H1 (cell line): ENCODE measurements around the gene ARSB. TPM values are rescaled to one million over a fixed set of nuclear protein-coding genes. Genes with fewer than 3 reads are reported as not detected.

Experiments used
- CTCF ChIA-PET: fragments of 300-600 bp; sonication (Branson Sonifier 250); formaldehyde crosslinking; loops from one replicate; lab custom pipeline; 2021; ENCODE audit not compliant: partially characterized antibody; lab: Charles Lee
- POLR2A ChIA-PET: fragments of 300-600 bp; sonication (Branson Sonifier 250); formaldehyde crosslinking; loops from one replicate; lab custom pipeline; 2021; ENCODE audit warnings: inconsistent platforms; ENCODE audit not compliant: partially characterized antibody; lab: Charles Lee
- DNase-seq, 2 experiments: peaks; one replicate each; pipeline versions ENCODE4 v3.0.0 to v3.0.0-alpha.2; 2010 to 2022; ENCODE audit warnings: low spot score in 2 of 2, low read depth in 1 of 2, mixed read lengths in 1 of 2
- FAIRE-seq: peaks from 2 replicates; lab custom pipeline; 2011; peaks lifted over from hg19 to GRCh38; lab: Jason Lieb, UNC
- H2AFZ ChIP-seq: 2 replicates; pipeline ENCODE4 v1.8.1; 2012; ENCODE audit warnings: low read length, inconsistent platforms
- H2AK5ac ChIP-seq: 2 replicates; pipeline ENCODE4 v1.6.1; 2013; ENCODE audit warnings: low read depth, low read length
- H2BK120ac ChIP-seq: replicated peaks from 2 replicates; pipeline ENCODE3; 2013; ENCODE audit warnings: low read depth, low read length, inconsistent platforms
- H2BK12ac ChIP-seq: 2 replicates; pipeline ENCODE4 v1.6.1; 2013; ENCODE audit warnings: low read depth, low read length
- H2BK15ac ChIP-seq: 2 replicates; pipeline ENCODE4 v1.6.1; 2013; ENCODE audit warnings: low read length
- H2BK20ac ChIP-seq: 2 replicates; pipeline ENCODE4 v1.6.1; 2013; ENCODE audit warnings: low read length
- H2BK5ac ChIP-seq: 2 replicates; pipeline ENCODE4 v1.6.1; 2013; ENCODE audit warnings: low read depth, low read length
- H3K14ac ChIP-seq: 2 replicates; pipeline ENCODE4 v1.6.1; 2013; ENCODE audit warnings: inconsistent platforms; ENCODE audit not compliant: insufficient read length
- H3K18ac ChIP-seq: 2 replicates; pipeline ENCODE4 v1.6.1; 2013; ENCODE audit warnings: low read length; ENCODE audit errors: extremely low read depth
- H3K23ac ChIP-seq: 2 replicates; pipeline ENCODE4 v1.6.1; 2013; ENCODE audit warnings: inconsistent platforms; ENCODE audit not compliant: insufficient read length
- H3K23me2 ChIP-seq: 2 replicates; pipeline ENCODE4 v1.6.1; 2013; ENCODE audit warnings: low read depth, low read length
- H3K27ac ChIP-seq: 2 replicates; pipeline ENCODE4 v1.6.1; 2011; ENCODE audit warnings: low read depth, low read length, inconsistent platforms
- H3K27me3 ChIP-seq, 4 experiments: replicated peaks in 1 of 4; 1 replicate in 1 of 4; 2 replicates in 3 of 4; pipeline versions ENCODE4 v1.6.1 to v1.8.1; 2011 to 2013; ENCODE audit warnings: low read length in 3 of 4, mild to moderate bottlenecking in 3 of 4, inconsistent platforms in 2 of 4, mixed read lengths in 2 of 4, moderate library complexity in 1 of 4; ENCODE audit not compliant: control insufficient read depth in 3 of 4, insufficient read depth in 3 of 4; ENCODE audit errors: extremely low read depth in 1 of 4
- H3K36me3 ChIP-seq, 4 experiments: 2 replicates each; pipeline versions ENCODE4 v1.6.1 to v1.8.1; 2011 to 2013; ENCODE audit warnings: mild to moderate bottlenecking in 4 of 4, low read length in 3 of 4, moderate library complexity in 2 of 4, control low read depth in 1 of 4, inconsistent platforms in 1 of 4; ENCODE audit not compliant: insufficient read depth in 4 of 4, control insufficient read depth in 2 of 4
- H3K4ac ChIP-seq: replicated peaks from 2 replicates; pipeline ENCODE3; 2013; ENCODE audit warnings: low read length, low read depth, mixed read lengths, inconsistent platforms; ENCODE audit not compliant: insufficient read length
- H3K4me1 ChIP-seq, 4 experiments: replicated peaks in 1 of 4; 1 replicate in 1 of 4; 2 replicates in 3 of 4; pipeline versions ENCODE4 v1.6.1 to v1.8.1; 2011 to 2013; ENCODE audit warnings: low read length in 3 of 4, inconsistent platforms in 2 of 4, mixed read lengths in 1 of 4; ENCODE audit not compliant: insufficient read depth in 4 of 4, control insufficient read depth in 3 of 4
- H3K4me2 ChIP-seq, 2 experiments: 2 replicates each; pipeline versions ENCODE4 v1.6.1 to v1.8.1; 2011 to 2013; ENCODE audit warnings: low read depth in 2 of 2, low read length in 2 of 2, control low read depth in 1 of 2, inconsistent platforms in 1 of 2, mild to moderate bottlenecking in 1 of 2; ENCODE audit not compliant: insufficient read depth in 1 of 2
- H3K4me3 ChIP-seq, 4 experiments: fragments of 200-600, 300-600 bp in 1 of 4; sonication (generic), shearing (Covaris generic), sonication (Bioruptor Twin) in 1 of 4; 2 replicates each; pipeline versions ENCODE4 v1.5.1 to v1.8.1; 2011 to 2016; ENCODE audit warnings: low read length in 4 of 4, low read depth in 3 of 4, control low read depth in 2 of 4, inconsistent platforms in 2 of 4, mild to moderate bottlenecking in 2 of 4, mixed read lengths in 1 of 4, moderate library complexity in 1 of 4; ENCODE audit not compliant: insufficient read depth in 2 of 4; ENCODE audit errors: extremely low read depth in 1 of 4
- H3K56ac ChIP-seq: replicated peaks from 2 replicates; pipeline ENCODE3; 2013; ENCODE audit warnings: low read depth, mild to moderate bottlenecking, mixed read lengths, low read length, inconsistent platforms; ENCODE audit not compliant: insufficient read length
- H3K79me1 ChIP-seq: 2 replicates; pipeline ENCODE4 v1.6.1; 2013; ENCODE audit warnings: low read depth, low read length, control low read depth
- H3K79me2 ChIP-seq, 2 experiments: 2 replicates each; pipeline versions ENCODE4 v1.6.1 to v1.8.1; 2012 to 2013; ENCODE audit warnings: low read length in 2 of 2, mild to moderate bottlenecking in 2 of 2, inconsistent platforms in 1 of 2; ENCODE audit not compliant: insufficient read depth in 2 of 2, control insufficient read depth in 1 of 2
- H3K9ac ChIP-seq, 4 experiments: replicated peaks in 1 of 4; 1 replicate in 1 of 4; 2 replicates in 3 of 4; pipeline versions ENCODE4 v1.6.1 to v1.8.1; 2011 to 2013; ENCODE audit warnings: low read depth in 3 of 4, low read length in 3 of 4, control low read depth in 2 of 4, mild to moderate bottlenecking in 2 of 4, moderate library complexity in 2 of 4, inconsistent platforms in 1 of 4; ENCODE audit errors: extremely low read depth in 1 of 4
- H3K9me3 ChIP-seq, 2 experiments: 2 replicates each; pipeline versions ENCODE4 v1.6.1 to v1.8.1; 2012 to 2013; ENCODE audit warnings: mild to moderate bottlenecking in 2 of 2, moderate library complexity in 2 of 2, control low read depth in 1 of 2, inconsistent platforms in 1 of 2, low read depth in 1 of 2, low read length in 1 of 2, mixed read lengths in 1 of 2; ENCODE audit not compliant: insufficient read depth in 2 of 2
- H4K20me1 ChIP-seq, 2 experiments: replicated peaks in 1 of 2; 2 replicates each; pipeline versions ENCODE3 to v1.8.1; 2011 to 2013; ENCODE audit warnings: inconsistent platforms in 2 of 2, low read length in 2 of 2, mild to moderate bottlenecking in 1 of 2; ENCODE audit not compliant: insufficient read depth in 2 of 2, control insufficient read depth in 1 of 2
- H4K5ac ChIP-seq: 2 replicates; pipeline ENCODE4 v1.6.1; 2013; ENCODE audit warnings: low read length, low read depth, mixed read lengths, inconsistent platforms; ENCODE audit not compliant: insufficient read length
- H4K8ac ChIP-seq: 2 replicates; pipeline ENCODE4 v1.8.0; 2013; ENCODE audit warnings: mild to moderate bottlenecking, moderate library complexity, low read length, inconsistent platforms; ENCODE audit not compliant: insufficient read depth; ENCODE audit errors: extremely low read depth
- H4K91ac ChIP-seq: replicated peaks from 2 replicates; pipeline ENCODE3; 2013; ENCODE audit warnings: low read length, mixed read lengths, inconsistent platforms; ENCODE audit not compliant: insufficient read length
- BCL11A ChIP-seq, 2 experiments: IDR thresholded peaks; one replicate each; pipeline ENCODE4 v1.6.1; 2011; ENCODE audit warnings: low read depth in 2 of 2, low read length in 2 of 2, mild to moderate bottlenecking in 2 of 2
- CREB1 ChIP-seq: IDR thresholded peaks from 2 replicates; pipeline ENCODE4 v1.6.1; 2012; ENCODE audit warnings: inconsistent platforms
- GABPA ChIP-seq: IDR thresholded peaks from 2 replicates; pipeline ENCODE4 v1.6.1; 2011; ENCODE audit warnings: mild to moderate bottlenecking, low read length, moderate library complexity, borderline replicate concordance; ENCODE audit not compliant: insufficient read depth
- MAFK ChIP-seq: IDR thresholded peaks from 2 replicates; pipeline ENCODE4 v1.6.1; 2012; ENCODE audit warnings: low read depth, mild to moderate bottlenecking, improper control_type of control experiment, low read length
- NRF1 ChIP-seq: IDR thresholded peaks from 2 replicates; pipeline ENCODE4 v1.6.1; 2011; ENCODE audit warnings: mild to moderate bottlenecking, low read depth, low read length, improper control_type of control experiment
- POLR2AphosphoS5 ChIP-seq: IDR thresholded peaks from 2 replicates; pipeline ENCODE4 v1.6.1; 2011; ENCODE audit warnings: low read depth, low read length
- SIN3A ChIP-seq, 2 experiments: IDR thresholded peaks in 1 of 2; conservative IDR thresholded peaks in 1 of 2; 2 replicates each; pipeline ENCODE4 v1.6.1; 2011 to 2012; ENCODE audit warnings: low read length in 2 of 2, improper control_type of control experiment in 1 of 2, low read depth in 1 of 2, mild to moderate bottlenecking in 1 of 2
- SIRT6 ChIP-seq: IDR thresholded peaks from one replicate; pipeline ENCODE4 v1.7.1; 2012; ENCODE audit warnings: low read length, inconsistent platforms
- SP2 ChIP-seq: IDR thresholded peaks from 2 replicates; pipeline ENCODE4 v1.6.1; 2012; ENCODE audit warnings: mild to moderate bottlenecking, low read length, inconsistent platforms
- SUZ12 ChIP-seq: fragments of 200-600 bp; sonication (generic); IDR thresholded peaks from 2 replicates; pipeline ENCODE4 v1.6.1; 2012; ENCODE audit warnings: mild to moderate bottlenecking, inconsistent platforms, low read length, moderate library complexity, mixed read lengths
- WGBS, 2 experiments: shearing (Covaris generic) in 1 of 2; methylation state at CpG; one replicate each; pipeline versions ENCODE4 v1.1.6 to v1.1.7; 2013 to 2015; ENCODE audit warnings: low lambda C conversion rate in 2 of 2, mixed read lengths in 2 of 2, inconsistent platforms in 1 of 2, low coverage in 1 of 2, missing lambda C conversion rate in 1 of 2; ENCODE audit not compliant: insufficient replicate concordance in 2 of 2, insufficient coverage in 1 of 2, insufficient read length in 1 of 2; ENCODE audit errors: extremely low coverage in 1 of 2, missing lambda C conversion rate in 1 of 2; 5-methylcytosine and 5-hydroxymethylcytosine counted together
- polyA plus RNA-seq, 7 experiments: library from polyadenylated mRNA; depleted of rRNA in 3 of 7; stranded (reverse) in 5 of 7; unstranded in 2 of 7; fragments of >200 nt in 5 of 7; fragments of 200-250 nt in 2 of 7; gene quantifications; 1 replicate in 5 of 7; 2 replicates in 1 of 7; 4 replicates in 1 of 7; pipeline versions ENCODE4 v1.2.1 to v1.2.3, GENCODE V29; 2011 to 2013; ENCODE audit warnings: missing spikeins in 2 of 7, mixed read lengths in 2 of 7
- total RNA-seq: library from RNA; stranded (reverse); fragmentation: NEBNext Ultra II Directional; extraction: Animal tissue kit (Norgen Biotek cat#: 25700); gene quantifications from 2 replicates; pipeline ENCODE4 v1.2.1, GENCODE V29; 2021
- TF ChIP-seq, protein P1 (sequence below): IDR thresholded peaks from 2 replicates; pipeline ENCODE4 v1.6.1; 2011; ENCODE audit warnings: low read length, improper control_type of control experiment
- TF ChIP-seq, protein P2 (sequence below): IDR thresholded peaks from 2 replicates; pipeline ENCODE4 v1.6.1; 2012; ENCODE audit warnings: low read length, inconsistent platforms

ARSB gene
- total and polyA plus RNA-seq, 2 of the 8 experiments (the other 6 are each of a cell fraction or from before 2014, with no cell fraction given), result 6.4 to 13.9 TPM

DNA sequence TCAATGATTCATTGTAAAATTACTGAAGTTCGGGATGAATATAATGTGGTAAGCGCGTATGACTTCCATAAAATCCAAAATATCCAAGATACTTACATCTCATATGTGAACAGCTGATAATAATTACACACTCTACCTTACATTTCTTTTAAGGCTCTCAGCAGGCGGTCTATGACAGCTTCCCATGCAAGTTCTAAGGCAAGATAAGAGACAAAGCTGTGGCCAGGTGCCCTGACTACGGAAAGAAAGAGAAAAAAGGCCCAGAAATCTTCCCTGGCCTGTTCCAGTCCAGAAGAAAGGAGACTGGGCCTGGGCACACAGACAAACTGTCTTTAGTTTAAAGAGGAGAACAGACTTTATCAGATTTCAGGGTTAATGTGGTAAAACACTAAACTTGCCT lies 69.1 kb downstream of the ARSB start:
- Histone ChIP-seq H3K79me1 (no peaks in the 10 kb centered on the region), H2AFZ (no peak overlapping the region), H4K20me1 (no peaks in the 10 kb centered on the region), H4K8ac (no peak overlapping the region), H3K14ac (no peak overlapping the region), H3K4me2 (no peak overlapping the region), H3K79me2 (no peaks in the 10 kb centered on the region), H3K4me1 (no peaks in the 10 kb centered on the region), H3K23me2 (no peaks in the 10 kb centered on the region), H2BK5ac (no peak overlapping the region), H2BK20ac (no peak overlapping the region), H4K91ac (no peak overlapping the region), H3K4ac (no peak overlapping the region), H3K36me3 (no peaks in the 10 kb centered on the region), H2BK15ac (no peak overlapping the region), H2AK5ac (no peak overlapping the region), H2BK12ac (no peak overlapping the region), H3K9ac (no peak overlapping the region), H2BK120ac (no peak overlapping the region), H3K18ac (no peak overlapping the region), H3K23ac (no peak overlapping the region), H3K27me3 (no peaks in the 10 kb centered on the region), H3K27ac (no peak overlapping the region), H3K56ac (no peak overlapping the region), H3K4me3 (no peak overlapping the region), H3K9me3 (no peaks in the 10 kb centered on the region), H4K5ac (no peak overlapping the region)
- ChIA-PET CTCF (interaction anchor here (1.2 to 2.8 kb wide), 3 partner anchors 10 to 217 kb away, joined by 3 to 21 read pairs (median 4); no protein-coding TSS in a partner anchor), POLR2A (no interaction called here)
- WGBS, 2 experiments, result 74% methylated on average over 5 of the region's 5 CpGs; no CpG with 5 or more reads in 1 of the 2 experiments
- no peak for DNase-seq
- no peak for FAIRE-seq
- TF ChIP-seq SUZ12 (no peak), SP2 (no peak), BCL11A (IDR thresholded peaks at IDR 0.05; ENCODE audit: low read depth in 2 of 2, low read length in 2 of 2) (no peak), NRF1 (no peak), POLR2AphosphoS5 (no peak), SIN3A (conservative IDR thresholded peaks at IDR 0.05 in 1 of 2, IDR thresholded peaks at IDR 0.05 in 1 of 2; ENCODE audit: low read depth in 1 of 2, low read length in 2 of 2) (no peak), MAFK (no peak), CREB1 (no peak), GABPA (no peak), SIRT6 (no peak)
- TF ChIP-seq, protein P1, sequence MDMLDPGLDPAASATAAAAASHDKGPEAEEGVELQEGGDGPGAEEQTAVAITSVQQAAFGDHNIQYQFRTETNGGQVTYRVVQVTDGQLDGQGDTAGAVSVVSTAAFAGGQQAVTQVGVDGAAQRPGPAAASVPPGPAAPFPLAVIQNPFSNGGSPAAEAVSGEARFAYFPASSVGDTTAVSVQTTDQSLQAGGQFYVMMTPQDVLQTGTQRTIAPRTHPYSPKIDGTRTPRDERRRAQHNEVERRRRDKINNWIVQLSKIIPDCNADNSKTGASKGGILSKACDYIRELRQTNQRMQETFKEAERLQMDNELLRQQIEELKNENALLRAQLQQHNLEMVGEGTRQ, result no peak
- TF ChIP-seq, protein P2, sequence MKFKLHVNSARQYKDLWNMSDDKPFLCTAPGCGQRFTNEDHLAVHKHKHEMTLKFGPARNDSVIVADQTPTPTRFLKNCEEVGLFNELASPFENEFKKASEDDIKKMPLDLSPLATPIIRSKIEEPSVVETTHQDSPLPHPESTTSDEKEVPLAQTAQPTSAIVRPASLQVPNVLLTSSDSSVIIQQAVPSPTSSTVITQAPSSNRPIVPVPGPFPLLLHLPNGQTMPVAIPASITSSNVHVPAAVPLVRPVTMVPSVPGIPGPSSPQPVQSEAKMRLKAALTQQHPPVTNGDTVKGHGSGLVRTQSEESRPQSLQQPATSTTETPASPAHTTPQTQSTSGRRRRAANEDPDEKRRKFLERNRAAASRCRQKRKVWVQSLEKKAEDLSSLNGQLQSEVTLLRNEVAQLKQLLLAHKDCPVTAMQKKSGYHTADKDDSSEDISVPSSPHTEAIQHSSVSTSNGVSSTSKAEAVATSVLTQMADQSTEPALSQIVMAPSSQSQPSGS, result no peak
